PC-9 (cell line): ENCODE measurements around the gene FAM234A. TPM values are rescaled to one million over a fixed set of nuclear protein-coding genes. Genes with fewer than 3 reads are reported as not detected.

Experiments used
- BruUV-seq: library from RNA; stranded (reverse); fragments of 400-500 nt; replicated peaks from 2 replicates; lab custom pipeline; 2021; lab: Mats Ljungman, UMichigan
- CTCF ChIA-PET: fragments of 300-600 bp; sonication (Branson Sonifier 250); formaldehyde crosslinking; loops from one replicate; lab custom pipeline; 2022; ENCODE audit warnings: antibody characterized with exemption; lab: Charles Lee
- POLR2A ChIA-PET: fragments of 300-600 bp; sonication (Branson Sonifier 250); formaldehyde crosslinking; loops from one replicate; lab custom pipeline; 2022; ENCODE audit warnings: antibody characterized with exemption; ENCODE audit not compliant: unreplicated experiment; lab: Charles Lee
- DNase-seq, 2 experiments: peaks; one replicate each; pipeline versions ENCODE4 v3.0.0 to v3.0.0-alpha.2; 2015 to 2022; ENCODE audit warnings: mixed read lengths in 1 of 2
- H2AFZ ChIP-seq: fragments of 200-600 bp; sonication (generic); 2 replicates; pipeline ENCODE4 v1.8.1; 2017; ENCODE audit warnings: antibody characterized with exemption
- H3F3A ChIP-seq: fragments of 200-600 bp; sonication (generic); 2 replicates; pipeline ENCODE4 v1.8.1; 2017; ENCODE audit warnings: antibody characterized with exemption, mild to moderate bottlenecking, low read depth; ENCODE audit not compliant: insufficient read depth
- H3K27ac ChIP-seq: fragments of 200-600 bp; sonication (generic); 2 replicates; pipeline ENCODE4 v1.6.1; 2016; ENCODE audit warnings: mixed run types
- H3K27me3 ChIP-seq: fragments of 200-600 bp; sonication (generic); 2 replicates; pipeline ENCODE4 v1.6.1; 2016; ENCODE audit warnings: low read depth, mixed run types; ENCODE audit not compliant: insufficient read depth
- H3K36me3 ChIP-seq: fragments of 200-600 bp; sonication (generic); 2 replicates; pipeline ENCODE4 v1.6.1; 2016; ENCODE audit warnings: low read depth, mixed run types
- H3K4me1 ChIP-seq: fragments of 200-600 bp; sonication (generic); replicated peaks from 2 replicates; pipeline ENCODE4 v1.6.1; 2016; ENCODE audit warnings: mixed run types; ENCODE audit not compliant: insufficient read depth
- H3K4me2 ChIP-seq: fragments of 200-600 bp; sonication (generic); 2 replicates; pipeline ENCODE4 v1.6.1; 2017; ENCODE audit warnings: mixed run types
- H3K4me3 ChIP-seq: fragments of 200-600 bp; sonication (generic); 2 replicates; pipeline ENCODE4 v1.6.1; 2016; ENCODE audit warnings: mixed run types
- H3K79me2 ChIP-seq: fragments of 200-600 bp; sonication (generic); 2 replicates; pipeline ENCODE4 v1.6.1; 2017; ENCODE audit warnings: low read depth, mixed run types
- H3K9me2 ChIP-seq: fragments of 200-600 bp; sonication (generic); 2 replicates; pipeline ENCODE4 v1.8.1; 2017; ENCODE audit warnings: mild to moderate bottlenecking; ENCODE audit not compliant: insufficient read depth
- H3K9me3 ChIP-seq: fragments of 200-600 bp; sonication (generic); 2 replicates; pipeline ENCODE4 v1.8.1; 2016; ENCODE audit warnings: low read depth; ENCODE audit not compliant: insufficient read depth
- H4K20me1 ChIP-seq: fragments of 200-600 bp; sonication (generic); 2 replicates; pipeline ENCODE4 v1.8.1; 2017; ENCODE audit not compliant: insufficient read depth
- CTCF ChIP-seq: fragments of 200-600 bp; sonication (generic); conservative IDR thresholded peaks from 2 replicates; pipeline ENCODE4 v1.6.1; 2017; ENCODE audit warnings: mixed run types, antibody characterized with exemption, mild to moderate bottlenecking, moderate library complexity
- EZH2 ChIP-seq: fragments of 200-600 bp; sonication (generic); IDR thresholded peaks from 2 replicates; pipeline ENCODE4 v1.8.0; 2017; ENCODE audit warnings: antibody characterized with exemption, low read depth
- intact Hi-C: fragments of 100-400 bp; cut with micrococcal nuclease; formaldehyde crosslinking; loops from one replicate; pipeline ENCODE4 v1.10.0; 2022; ENCODE audit not compliant: unreplicated experiment
- total RNA-seq: library from RNA; stranded (reverse); gene quantifications from 2 replicates; pipeline ENCODE4 v1.2.3, GENCODE V29; 2021

The FAM234A gene
- total RNA-seq, 1 experiment from 2014 or later: 131 TPM

DNA sequence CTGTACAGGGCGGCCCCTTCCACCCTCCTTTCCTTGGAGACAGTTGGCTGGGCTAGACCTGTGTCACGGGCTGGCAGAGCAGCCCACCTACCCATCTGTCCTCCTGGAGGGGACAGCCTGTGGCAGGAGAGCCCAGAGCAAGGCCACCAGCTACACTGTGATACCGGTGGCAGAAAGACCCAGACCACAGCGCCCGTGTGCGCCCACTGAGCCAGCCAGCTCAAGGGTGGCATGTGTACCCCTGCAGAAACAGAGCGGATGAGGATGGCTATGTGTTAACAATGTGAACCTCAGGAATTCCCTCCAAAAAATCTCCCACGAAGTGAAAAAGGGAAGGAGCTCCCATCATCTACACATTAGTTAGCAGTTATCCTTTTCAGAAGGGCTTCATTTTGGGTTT is 47.3 kb upstream of the FAM234A start:
- DNase-seq: no peak
- peaks cover 13% of the 10 kb centered on the region; the same call in 1 of the 2 replicates for H3F3A ChIP-seq
- no peaks in the 10 kb centered on the region for H3K9me3 ChIP-seq
- TF ChIP-seq CTCF (no peak), EZH2 (no peak)
- no peaks in the 10 kb centered on the region for H3K27me3 ChIP-seq
- no peak overlapping the region for H2AFZ ChIP-seq
- H3K79me2 ChIP-seq: no peaks in the 10 kb centered on the region
- intact Hi-C loops: no loop called here
- H3K4me1 ChIP-seq: no peaks in the 10 kb centered on the region
- H3K4me3 ChIP-seq: no peak overlapping the region
- peaks cover 4% of the 10 kb centered on the region; the same call in 1 of the 2 replicates for H3K36me3 ChIP-seq
- ChIA-PET CTCF (no interaction called here), POLR2A (no interaction called here)
- no peak overlapping the region for H3K27ac ChIP-seq
- no TSS peak for BruUV-seq
- no peaks in the 10 kb centered on the region for H3K9me2 ChIP-seq
- no peak overlapping the region for H3K4me2 ChIP-seq
- H4K20me1 ChIP-seq: no peaks in the 10 kb centered on the region; the same call in 1 of the 2 replicates

DNA sequence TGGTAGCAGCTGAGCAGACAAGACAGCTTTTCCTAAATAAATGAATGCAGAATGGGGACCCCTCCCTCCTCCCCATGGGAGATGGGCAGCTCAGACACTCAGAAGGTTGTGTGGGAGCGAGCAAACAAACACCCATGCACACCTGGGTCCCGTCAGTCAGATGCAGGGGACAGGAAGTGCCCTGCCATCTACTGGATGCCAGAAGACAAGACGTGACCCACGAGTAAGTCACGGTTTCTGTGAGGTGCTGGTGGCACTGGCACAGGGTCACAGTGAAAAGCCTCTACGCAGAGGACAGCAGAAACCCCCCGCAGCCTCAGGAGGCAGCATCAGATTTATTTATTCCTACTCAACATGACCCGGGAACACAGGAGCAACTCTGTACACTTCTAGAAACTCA is 45.9 kb upstream of the FAM234A start:
- POLR2A ChIA-PET: no interaction called here
- BruUV-seq: no TSS peak
- no peak overlapping the region for H3K4me3 ChIP-seq

GRCh38 chr16:189604-190186 is 44.9 kb upstream of the FAM234A start:
- BruUV-seq: no TSS peak
- intact Hi-C loops: no loop called here
- H2AFZ ChIP-seq: no peak overlapping the region
- no peaks in the 10 kb centered on the region for H3K79me2 ChIP-seq
- H3K4me1 ChIP-seq: no peaks in the 10 kb centered on the region
- H3K27me3 ChIP-seq: no peaks in the 10 kb centered on the region
- no peaks in the 10 kb centered on the region for H3K9me2 ChIP-seq
- H3K4me3 ChIP-seq: no peak overlapping the region
- peaks cover under 1% of the 10 kb centered on the region; the same call in 1 of the 2 replicates for H4K20me1 ChIP-seq
- no peak for DNase-seq
- H3K36me3 ChIP-seq: peaks cover 9% of the 10 kb centered on the region
- H3K9me3 ChIP-seq: no peaks in the 10 kb centered on the region
- H3K27ac ChIP-seq: no peak overlapping the region
- no peak overlapping the region for H3K4me2 ChIP-seq
- ChIA-PET POLR2A (no interaction called here), CTCF (no interaction called here)
- 0 out of 2 replicates have a peak, but pooled peaks cover 6% of the 10 kb centered on the region for H3F3A ChIP-seq
- TF ChIP-seq CTCF (no peak), EZH2 (no peak)

More for the DNA sequence above, 45.9 kb upstream of the FAM234A start:
- H4K20me1 ChIP-seq: no peaks in the 10 kb centered on the region; the same call in 1 of the 2 replicates
- no peak overlapping the region for H3K27ac ChIP-seq
- TF ChIP-seq EZH2 (no peak), CTCF (peak; percentile 47; the same call in 1 of the 2 replicates)
- H3K36me3 ChIP-seq: peaks cover 4% of the 10 kb centered on the region; the same call in 1 of the 2 replicates
- H3K27me3 ChIP-seq: no peaks in the 10 kb centered on the region
- peaks cover 13% of the 10 kb centered on the region; the same call in 1 of the 2 replicates for H3F3A ChIP-seq
- H3K9me3 ChIP-seq: no peaks in the 10 kb centered on the region
- CTCF ChIA-PET: interaction anchor here (0.5 to 0.6 kb wide), 2 partner anchors 164 to 167 kb away, joined by 5 to 8 read pairs; no protein-coding TSS in a partner anchor
- no peak overlapping the region for H2AFZ ChIP-seq
- H3K9me2 ChIP-seq: no peaks in the 10 kb centered on the region
- H3K4me2 ChIP-seq: no peak overlapping the region
- H3K4me1 ChIP-seq: no peaks in the 10 kb centered on the region
- intact Hi-C loops: no loop called here
- H3K79me2 ChIP-seq: no peaks in the 10 kb centered on the region
- no peak for DNase-seq
